GM18870 (cell line): ENCODE results near the gene ARHGEF5.
A peak's percentile ranks its signal among the peaks of the same experiment; 100 is the strongest.

Source experiments
- ATAC-seq: cut with Tn5 transposase; IDR thresholded peaks from one replicate; pipeline ENCODE4 v1.9.1; 2021; ENCODE audit warnings: moderate library complexity; ENCODE audit not compliant: unreplicated experiment

Gene ARHGEF5

DNA sequence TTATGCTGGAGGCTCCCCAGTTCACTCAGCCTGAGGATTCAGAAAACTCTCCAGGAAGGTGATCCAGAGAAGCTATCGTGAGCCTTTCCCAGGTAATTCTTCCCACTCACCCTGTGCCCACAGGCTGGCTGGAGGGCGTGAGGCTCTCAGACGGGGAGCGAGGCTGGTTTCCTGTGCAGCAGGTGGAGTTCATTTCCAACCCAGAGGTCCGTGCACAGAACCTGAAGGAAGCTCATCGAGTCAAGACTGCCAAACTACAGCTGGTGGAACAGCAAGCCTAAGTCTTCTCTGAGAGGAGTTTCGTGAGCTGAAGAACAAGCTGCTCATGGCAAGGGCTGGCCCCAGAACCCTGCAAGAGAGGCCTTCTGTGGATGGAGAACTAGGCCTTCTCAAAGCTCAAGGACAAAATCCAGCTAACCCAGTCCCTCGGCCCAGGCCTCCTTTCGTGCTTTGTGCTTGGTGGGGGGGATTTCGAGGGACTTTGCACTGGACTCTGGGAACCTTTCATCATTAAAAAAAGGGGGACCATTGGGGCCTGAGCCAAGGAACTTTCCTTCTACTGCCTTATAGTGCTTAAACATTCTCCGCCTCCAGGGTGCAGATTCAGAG, 24.7 kb downstream of the ARHGEF5 start:
- no peak for ATAC-seq

DNA sequence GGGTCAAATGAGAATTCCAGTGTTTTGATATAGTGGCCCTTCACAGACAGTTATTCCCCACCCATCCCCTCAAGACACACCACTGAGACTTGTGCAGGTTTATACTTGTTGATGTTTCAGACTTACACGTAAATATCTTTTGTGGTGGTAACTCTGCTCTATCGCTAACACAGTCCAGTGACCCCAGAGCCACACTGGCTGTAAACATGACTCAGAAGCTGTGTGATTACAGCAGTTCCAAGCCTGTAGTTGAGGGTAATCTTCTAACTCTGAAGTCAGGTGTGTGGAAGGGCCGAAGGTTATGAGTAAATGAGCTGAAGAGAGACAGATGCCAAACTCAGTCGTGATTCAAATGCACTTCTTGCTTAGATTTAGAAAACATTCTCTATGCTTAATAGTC, 28.9 kb downstream of the ARHGEF5 start:
- ATAC-seq: peak; percentile 94

DNA sequence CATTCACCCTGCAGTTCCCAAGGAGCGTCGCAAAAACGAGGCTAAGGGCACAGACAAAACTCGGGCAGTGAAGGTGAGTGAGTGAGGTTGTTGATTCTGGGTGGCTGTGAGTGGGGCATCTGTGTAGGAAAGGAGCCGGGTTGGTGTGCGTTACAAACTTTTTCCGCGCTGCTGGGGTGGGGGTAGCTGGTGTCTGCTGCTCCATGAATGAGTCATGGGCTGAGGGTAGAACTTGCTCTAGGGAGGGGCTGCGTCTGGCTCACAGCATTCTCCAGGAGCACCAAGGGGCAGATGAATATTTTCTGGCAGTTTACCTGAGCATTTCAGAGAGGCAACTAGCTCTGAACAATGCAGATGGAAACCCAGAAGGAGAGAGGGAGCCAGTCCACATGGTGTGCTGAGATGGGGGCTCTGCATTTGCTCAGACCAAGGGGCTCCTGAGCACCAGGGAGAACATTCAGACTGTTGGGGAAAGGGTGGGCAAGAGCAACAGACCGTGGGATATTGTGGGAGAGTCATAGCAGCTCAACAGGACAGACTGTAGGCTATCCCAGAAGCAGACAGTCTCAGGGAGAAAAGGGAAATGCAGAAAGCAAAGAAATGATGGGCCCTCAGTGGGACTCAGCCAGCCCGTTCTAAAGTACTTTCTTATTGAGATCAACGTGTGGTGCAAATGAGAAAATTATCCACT, 29.5 kb downstream of the ARHGEF5 start:
- peak; percentile 39 for ATAC-seq

DNA sequence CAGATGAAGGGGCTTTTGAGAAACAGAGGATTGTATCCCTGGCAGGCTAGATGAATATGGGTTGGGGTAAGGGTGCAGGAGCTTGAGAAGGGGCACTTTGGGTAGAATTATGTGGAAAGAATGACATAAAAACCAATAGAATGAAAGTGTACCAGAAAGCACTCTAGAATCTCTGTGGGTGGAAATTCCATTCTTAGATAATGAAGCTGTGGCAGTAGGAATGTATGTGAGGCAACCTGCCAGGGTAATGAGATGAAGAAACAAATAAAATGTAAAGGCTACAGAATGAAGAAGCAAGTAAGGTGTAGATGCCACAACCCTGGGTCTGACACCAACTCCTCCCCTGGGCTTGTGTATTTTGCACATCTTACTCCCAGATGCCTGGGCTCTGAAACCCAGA, 31.5 kb downstream of the ARHGEF5 start:
- ATAC-seq: no peak

DNA sequence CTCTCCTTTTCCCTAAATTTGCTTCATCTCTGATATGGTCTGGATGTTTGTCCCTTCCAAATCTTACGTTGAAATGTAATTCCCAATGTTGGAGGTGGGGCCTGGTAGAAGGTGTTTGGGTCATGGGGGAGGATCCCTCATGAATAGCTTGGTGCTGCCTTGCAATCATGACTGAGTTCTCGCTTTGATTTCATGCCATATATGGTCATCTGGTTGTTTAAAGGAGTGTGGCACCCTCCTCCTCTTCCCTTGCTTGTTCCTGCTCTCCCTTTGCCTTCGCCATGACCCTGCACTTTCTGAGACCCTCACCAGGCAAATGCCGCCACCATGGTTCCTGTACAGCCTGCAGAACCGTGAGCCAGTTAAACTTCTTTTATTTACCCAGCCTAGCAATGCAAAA, 33.7 kb downstream of the ARHGEF5 start:
- ATAC-seq: no peak

DNA sequence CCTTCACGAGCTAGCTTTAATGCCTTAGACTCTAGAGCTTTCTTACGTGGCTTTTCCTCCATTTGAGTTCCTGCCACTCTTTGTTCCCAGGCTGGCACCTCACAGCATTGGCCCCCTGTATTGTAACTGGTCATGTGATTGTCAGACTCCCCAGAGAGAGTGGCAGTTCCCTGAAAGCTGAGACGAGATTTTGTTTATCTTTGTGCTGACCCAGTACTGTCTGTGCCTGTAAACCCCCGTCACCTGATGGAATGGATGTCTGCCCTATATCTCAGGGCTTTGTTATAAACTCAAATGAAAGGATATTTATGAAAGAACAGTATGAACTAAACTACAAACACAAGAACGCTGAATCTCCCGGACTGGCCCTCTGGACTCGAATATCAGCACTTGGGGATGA, 35.3 kb downstream of the ARHGEF5 start:
- ATAC-seq: no peak

DNA sequence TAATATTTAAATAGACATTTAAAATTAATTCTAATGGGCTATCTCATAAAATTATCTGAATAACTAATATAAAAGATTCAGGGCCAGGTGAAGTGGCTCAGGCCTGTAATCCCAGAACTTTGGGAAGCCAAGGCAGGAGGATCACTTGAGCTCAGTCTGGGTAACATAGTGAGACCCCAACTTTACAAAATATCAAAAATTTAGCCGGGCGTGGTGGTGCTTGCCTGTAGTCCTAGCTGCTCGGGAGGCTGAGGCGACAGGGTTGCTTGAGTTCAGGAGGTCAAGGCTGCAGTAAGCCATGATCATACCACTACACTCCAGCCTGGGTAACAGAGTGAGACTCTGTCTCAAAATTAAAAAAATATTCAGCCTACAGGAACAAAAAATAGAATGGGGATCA, 35.8 kb downstream of the ARHGEF5 start:
- no peak for ATAC-seq

DNA sequence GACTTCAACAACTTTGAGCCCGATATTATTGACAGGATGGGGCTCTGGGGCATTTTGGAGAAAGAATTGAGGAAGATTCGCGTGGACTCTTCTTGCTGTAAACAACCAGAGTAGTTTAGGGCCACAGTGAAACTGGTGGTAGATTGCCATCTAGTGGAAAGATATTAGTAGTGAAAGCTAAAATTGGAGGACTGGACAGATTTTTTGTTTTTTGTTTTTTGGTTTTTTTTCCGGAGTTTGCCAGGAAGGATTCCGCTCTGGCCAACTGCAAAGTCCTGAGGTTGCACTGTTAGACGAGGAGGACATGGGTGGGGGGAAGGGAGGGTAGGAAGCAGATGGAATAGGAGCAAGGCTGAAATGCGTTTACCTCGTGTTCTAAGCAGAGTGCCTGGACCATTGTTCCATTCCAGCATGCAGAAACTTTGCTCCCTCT, 36.6 kb downstream of the ARHGEF5 start:
- ATAC-seq: peak; percentile 73

DNA sequence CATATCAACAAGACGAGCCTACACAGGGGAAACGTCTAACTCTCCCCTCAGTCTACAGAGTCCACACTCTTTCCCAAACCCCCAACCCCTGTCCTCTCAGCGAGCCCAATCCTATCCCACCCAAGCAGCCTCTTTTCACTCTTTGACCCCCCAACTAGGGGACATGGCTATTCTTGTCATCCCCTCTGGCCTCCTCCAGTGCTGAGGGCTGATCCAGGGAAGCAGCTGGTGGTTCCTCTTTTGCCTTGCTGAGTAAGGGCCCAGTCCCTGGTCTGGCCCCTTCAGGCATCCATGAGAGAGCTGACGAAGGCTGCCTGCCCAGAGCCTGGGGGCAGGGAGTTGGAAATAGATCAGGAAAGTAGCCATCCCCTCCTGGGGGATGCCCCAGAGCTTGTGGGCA, 41.9 kb downstream of the ARHGEF5 start:
- ATAC-seq: no peak

DNA sequence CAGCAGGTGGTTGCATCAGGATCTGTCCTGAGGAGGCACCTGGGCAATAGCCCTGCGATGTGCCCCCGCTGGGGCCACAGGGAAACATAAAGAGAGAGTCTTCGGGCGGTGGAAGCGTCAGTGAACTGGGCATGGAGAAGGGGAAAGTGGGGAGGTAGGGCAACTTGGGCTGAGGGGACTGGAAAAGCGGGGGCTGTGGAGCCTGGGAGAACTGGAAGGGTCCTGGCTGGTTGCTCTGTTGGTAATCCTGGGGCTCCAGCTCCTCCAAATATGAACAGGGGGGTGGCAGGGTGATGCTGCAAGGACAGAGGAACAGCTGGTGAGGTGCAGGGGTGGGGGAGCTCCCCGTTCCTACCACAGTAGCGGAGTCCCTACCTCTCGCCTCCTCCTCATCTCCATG, 43.1 kb downstream of the ARHGEF5 start:
- ATAC-seq: no peak

DNA sequence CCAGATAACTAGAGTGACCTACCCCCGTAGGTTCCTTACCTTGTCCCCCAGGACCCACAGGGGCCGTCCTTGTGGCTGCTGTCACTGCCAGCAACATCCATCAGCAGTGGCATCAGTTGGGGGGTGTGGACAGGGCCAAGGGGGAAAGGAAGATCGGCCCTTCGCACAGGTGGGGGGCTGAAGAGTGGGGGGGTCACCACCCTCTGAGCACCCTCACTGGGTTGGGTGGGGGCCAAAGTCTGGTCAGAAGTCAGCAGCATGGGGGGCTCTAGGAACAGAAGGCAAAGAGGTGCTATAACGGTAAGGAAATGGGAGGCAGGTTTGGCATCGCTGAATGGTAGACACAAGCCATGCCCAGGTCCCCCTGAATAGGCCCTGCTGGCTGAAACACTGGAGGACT, 43.7 kb downstream of the ARHGEF5 start:
- ATAC-seq: no peak

DNA sequence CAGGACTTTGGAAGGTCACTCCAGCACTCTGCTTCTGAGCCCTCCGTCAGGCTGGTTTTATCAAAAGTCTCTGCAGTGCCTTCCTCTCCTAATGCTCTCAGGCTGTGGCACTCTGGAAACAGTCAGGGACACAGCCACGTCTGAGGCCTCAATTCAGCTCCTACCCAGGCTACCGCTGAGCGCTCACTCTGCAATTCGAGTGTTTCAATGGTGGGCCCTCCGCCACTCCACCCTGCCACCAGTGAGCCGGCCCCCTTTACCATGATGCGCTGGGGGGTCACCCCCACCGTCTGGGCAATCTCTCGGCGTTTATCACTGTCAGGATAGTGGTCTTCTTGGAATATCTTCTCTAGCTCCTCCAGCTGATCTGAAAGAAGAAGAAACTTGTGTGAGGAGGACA, 44.7 kb downstream of the ARHGEF5 start:
- ATAC-seq: no peak

DNA sequence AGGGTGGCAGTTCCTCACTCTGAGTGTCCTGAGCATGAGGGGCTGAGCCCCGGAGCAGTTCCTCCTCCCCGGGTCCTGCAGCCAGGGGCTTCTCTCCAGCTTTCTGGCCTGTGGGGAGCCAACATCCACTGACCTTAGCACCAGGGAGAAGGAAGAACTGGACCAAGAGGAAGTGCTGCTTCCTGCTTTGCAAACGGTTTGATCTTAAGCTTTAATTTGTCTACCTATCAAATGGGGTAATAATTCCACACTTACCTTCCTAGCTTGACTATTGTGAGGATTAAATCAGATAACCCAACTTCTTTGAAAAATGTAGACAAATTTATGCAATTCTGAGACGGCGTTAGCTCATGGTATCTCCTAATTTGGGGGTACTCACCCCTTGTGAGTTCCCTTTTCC, 46.3 kb downstream of the ARHGEF5 start:
- no peak for ATAC-seq

DNA sequence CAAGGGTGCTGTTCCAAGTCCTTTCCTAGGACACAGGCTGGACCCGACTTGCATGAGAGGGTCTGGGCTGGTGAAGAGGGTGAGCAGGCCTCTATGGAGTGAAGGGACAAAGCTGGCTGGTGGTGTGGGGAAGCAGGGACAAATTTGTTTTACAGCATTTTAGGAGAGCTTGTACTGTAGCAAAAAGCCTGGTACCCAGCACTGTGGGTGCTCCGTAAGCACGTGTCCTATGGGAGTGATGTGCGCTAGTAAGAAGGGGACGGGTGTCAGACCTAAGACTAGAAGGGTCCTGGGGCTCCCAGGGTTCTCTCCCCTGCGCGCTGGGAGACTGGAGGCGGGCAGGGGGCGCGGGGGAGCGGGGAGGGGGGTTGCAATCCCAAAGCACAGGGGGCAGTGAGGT, 47.9 kb downstream of the ARHGEF5 start:
- no peak for ATAC-seq

DNA sequence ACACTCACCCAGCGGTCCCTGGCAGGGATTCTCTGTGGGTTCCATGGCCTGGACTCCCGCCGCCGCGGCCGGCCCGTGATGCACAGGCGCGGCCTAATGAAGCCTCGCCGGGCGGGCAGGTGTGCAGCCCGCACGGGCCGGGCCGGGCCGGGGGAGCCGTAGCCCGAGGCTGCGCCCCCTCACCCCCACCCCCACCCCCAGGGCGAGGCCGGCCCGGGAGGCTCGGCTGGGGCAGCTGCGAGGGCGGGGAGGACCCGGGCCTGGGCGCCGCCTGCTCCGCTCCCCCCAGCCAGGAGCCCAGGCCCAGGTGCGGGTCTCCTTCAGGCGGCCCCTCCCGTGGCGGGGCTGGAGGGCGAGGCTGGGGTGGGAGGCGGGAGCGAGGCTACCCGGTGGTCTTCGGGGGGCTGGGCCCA, 48.5 kb downstream of the ARHGEF5 start, which contains the start of gene NOBOX:
Gene NOBOX (minus strand): TSS at position 45 of the 413 bp plus-strand sequence.
- no peak for ATAC-seq

DNA sequence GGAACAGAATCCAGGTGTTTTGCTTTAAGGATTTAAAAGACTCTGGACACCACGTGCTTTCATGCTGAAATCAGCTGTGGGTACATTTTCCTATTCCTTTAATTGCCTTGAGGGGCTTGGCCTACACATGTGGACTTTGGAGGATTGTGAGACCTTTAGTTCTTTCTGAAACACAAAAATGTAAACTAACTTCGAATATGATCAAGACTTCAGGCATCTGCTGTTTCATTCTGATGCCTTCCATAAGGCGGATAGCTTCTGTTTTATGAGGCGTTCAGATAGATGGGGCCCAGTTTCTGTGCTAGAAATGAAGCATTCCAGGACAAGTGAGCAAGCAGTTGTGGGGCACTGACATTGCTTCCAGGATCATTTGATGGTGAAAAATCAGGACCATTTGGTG, 49.7 kb downstream of the ARHGEF5 start:
- no peak for ATAC-seq

DNA sequence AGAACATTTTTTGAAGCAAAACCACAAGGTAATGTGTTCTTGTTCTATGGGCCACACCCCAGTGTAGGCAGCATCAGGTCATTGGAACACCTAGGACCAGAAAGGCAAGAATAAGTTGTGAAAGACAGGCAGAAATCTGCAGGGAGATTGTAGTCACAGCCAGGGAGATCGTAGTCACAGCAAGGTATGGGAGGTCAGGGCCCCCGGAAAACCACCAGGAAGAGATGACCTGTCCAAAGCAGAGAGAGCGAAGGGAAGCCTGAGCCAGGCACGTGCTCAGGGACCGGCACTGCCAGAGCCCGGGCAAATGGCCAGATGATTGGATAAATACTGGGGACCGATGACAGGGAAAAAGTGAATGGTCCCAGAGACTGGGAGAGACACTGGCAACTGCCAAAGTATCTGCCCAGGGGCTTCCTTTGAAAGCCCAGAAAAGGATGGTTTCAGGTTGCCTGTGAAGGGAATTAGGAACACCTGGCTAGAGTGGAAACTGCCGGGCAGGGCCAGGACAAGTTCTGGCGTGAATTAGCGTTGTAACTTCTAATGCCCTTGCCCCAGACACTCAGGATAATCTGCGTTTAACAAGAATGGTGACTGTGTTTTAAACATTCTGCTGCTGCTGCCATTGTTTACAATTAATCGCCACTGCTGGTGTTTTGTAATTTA, 52.2 kb downstream of the ARHGEF5 start:
- no peak for ATAC-seq

DNA sequence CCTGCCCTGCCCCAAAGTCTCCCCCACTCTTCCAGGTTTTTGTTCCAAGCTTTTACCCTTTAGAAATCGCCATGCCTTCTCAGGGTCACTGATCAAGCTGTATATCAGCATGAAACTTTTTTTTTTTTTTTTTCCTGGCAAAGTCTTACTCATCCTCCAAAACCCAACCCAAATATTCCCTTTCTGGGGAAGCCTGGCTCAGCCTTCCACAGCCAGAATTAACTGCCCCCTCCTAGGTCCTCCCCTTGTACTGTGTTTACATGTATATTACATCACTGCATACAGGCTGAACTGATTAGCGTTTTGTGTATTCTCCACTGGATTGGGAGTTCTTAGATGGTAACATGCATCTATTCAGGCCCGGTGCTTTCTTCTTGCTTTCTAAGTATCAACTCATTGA, 52.9 kb downstream of the ARHGEF5 start:
- ATAC-seq: no peak

DNA sequence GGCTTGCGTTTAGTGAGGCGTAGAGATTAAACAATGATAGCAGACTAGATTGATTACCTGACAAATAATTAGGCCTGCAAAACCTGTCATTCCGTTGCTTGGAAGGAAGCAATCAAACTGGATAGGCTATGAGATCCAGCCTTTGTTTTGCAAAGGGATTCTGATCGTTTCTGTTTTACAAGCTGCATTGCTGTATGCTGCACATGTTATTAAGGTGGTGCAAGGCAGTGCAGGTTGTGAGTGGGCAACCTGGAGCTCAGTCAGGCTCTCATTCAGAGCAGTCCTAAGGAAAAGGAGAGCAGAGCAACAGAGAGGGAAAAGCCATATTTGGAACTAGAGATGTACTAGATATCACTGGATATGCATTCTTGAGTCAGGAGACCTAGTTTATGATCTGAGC, 55.2 kb downstream of the ARHGEF5 start:
- no peak for ATAC-seq

DNA sequence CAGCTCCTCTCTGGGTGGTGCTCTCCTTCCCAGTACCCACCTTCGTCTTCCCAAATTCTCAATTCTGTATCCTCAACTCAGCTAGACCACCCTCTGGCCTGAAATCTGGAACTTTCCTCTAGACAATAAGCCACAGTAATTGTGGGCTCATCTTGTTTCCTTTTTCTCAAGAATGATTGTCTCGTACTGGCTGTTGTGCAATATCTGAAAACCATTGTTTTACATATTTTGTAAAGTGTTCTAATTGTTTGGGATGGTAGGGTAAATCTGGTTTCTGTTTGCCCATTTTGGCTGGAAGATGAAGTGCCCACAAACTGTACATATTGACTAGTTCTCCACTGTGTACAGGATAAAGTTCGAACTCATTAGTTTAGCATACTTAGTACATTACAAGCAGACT, 59.6 kb downstream of the ARHGEF5 start:
- no peak for ATAC-seq

DNA sequence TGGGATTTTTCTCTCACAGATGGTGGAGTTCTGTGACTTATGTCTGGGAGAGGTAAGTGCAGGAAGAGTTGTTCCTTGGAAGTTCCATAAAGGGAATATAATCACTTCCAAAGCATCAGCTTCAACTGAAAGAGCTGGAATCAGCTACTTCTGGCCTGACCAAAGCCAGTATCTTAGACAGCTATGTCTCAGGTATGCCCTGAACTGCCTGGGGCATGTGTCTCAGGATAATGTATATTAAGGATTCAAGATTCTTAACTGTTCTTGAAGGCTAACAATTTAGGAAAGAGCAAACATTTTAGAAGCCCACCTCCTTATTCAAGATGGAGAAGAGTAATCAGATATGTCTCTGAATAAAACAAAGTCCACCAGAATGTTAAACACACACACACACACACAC, 60.7 kb downstream of the ARHGEF5 start:
- no peak for ATAC-seq

DNA sequence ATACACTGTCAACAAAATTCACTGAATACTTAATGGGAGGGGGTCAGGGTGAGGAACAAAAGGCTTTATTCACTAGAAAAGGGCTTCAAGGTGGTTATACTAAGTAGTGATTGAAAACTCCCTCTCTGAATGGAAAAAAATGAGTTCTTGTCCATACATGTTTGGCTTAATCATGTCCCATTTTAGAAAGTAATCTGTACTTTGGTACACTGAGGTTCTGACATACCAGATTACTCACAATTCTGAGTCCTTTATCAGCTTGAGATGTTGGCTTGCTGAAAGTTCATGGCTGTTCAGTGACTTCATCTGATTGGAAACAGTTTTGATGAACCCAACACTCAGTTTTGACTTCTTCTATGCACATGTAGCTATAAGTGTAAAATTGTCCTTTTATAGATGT, 61.1 kb downstream of the ARHGEF5 start:
- ATAC-seq: no peak
